Activated naive CD8-positive, alpha-beta T cell treated with anti-CD3 and anti-CD28 coated beads, Interleukin-2, amount 10 ng/mL, durations not matched to agents 7 days and 5 days (primary cell): ENCODE measurements around the gene ATG4C. TPM values are rescaled to one million over a fixed set of nuclear protein-coding genes. Genes with fewer than 3 reads are reported as not detected.

Experiments used
- ATAC-seq: fragments of 150-1000 bp; cut with Tn5 transposase; one replicate; pipeline ENCODE4 v1.10.0; 2021; ENCODE audit warnings: low read depth, moderate library complexity
- POLR2A ChIA-PET: fragments of 350-600 bp; sonication (Branson Sonifier 250); formaldehyde crosslinking; loops from one replicate; lab custom pipeline; 2021; ENCODE audit warnings: antibody characterized with exemption; lab: Charles Lee
- DNase-seq: peaks from one replicate; pipeline ENCODE4 v3.0.0; 2021
- H3K27ac Mint-ChIP-seq: one replicate; pipeline ENCODE4 v1.8.0; 2022; ENCODE audit warnings: mild to moderate bottlenecking, mixed read lengths
- H3K27me3 Mint-ChIP-seq: one replicate; pipeline ENCODE4 v1.8.0; 2022; ENCODE audit warnings: mild to moderate bottlenecking, moderate library complexity, mixed read lengths
- H3K36me3 Mint-ChIP-seq: one replicate; pipeline ENCODE4 v1.8.0; 2021; ENCODE audit warnings: mild to moderate bottlenecking, mixed read lengths
- H3K4me1 Mint-ChIP-seq: one replicate; pipeline ENCODE4 v1.8.0; 2021; ENCODE audit warnings: mixed read lengths
- H3K4me3 Mint-ChIP-seq: one replicate; pipeline ENCODE4 v1.8.0; 2022; ENCODE audit warnings: mild to moderate bottlenecking, moderate library complexity, mixed read lengths
- H3K9me3 Mint-ChIP-seq: one replicate; pipeline ENCODE4 v1.8.0; 2021; ENCODE audit warnings: mixed read lengths
- total RNA-seq, 2 experiments: library from RNA; stranded (reverse); gene quantifications; one replicate each; pipeline ENCODE4 v1.2.3, GENCODE V29; 2021

ATG4C gene
- total RNA-seq, 2 experiments from 2014 or later = 12.9 to 17.2 TPM

DNA sequence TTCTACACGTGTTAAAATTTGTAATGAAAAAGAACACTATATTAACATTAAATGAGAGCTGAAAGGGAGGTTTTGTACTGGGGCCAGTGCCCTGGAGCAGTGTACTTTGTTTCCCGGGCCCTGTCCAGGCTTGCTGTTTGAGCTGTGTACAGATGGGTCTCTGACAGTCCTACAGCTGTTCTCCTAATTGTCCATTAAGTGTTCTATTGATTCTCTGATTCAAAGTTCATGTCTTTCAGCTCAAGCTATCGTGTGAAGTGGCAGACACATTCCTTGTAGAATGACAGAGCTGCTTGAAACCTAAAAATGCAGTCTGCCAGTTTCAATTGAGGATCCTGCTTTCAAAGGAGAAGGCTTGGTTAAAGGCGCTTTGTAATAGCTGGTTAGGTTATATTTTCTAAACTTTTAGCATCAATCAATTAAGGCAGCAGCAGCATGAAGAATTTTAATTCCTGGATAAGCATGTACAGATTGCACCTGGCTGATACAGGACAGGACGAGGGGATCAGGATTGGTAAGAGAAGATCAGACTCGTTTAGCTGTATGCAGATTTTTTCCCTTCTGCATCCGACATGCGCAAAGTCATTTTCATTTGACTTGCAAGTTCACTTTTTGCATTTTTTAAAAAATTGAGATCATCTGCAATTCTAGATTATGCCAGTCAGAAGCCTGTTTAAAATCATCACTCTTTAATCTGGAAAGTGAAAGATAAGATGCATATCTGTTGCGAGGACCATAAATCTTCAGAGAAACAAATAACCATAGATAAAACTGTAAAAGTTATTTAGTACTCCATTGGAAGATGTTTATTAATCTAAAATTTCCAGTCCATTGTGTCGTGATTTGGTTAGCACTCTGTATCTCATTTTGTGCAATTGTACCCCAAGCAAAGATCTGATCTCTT lies 98.5 kb downstream of the ATG4C start:
- Mint-ChIP-seq H3K4me1 (no peaks in the 10 kb centered on the region), H3K4me3 (no peak overlapping the region), H3K9me3 (no peaks in the 10 kb centered on the region), H3K27me3 (peaks cover 29% of the 10 kb centered on the region), H3K27ac (no peak overlapping the region), H3K36me3 (no peaks in the 10 kb centered on the region)
- DNase-seq (no peak), ATAC-seq (no peak)
- POLR2A ChIA-PET = no interaction called here

DNA sequence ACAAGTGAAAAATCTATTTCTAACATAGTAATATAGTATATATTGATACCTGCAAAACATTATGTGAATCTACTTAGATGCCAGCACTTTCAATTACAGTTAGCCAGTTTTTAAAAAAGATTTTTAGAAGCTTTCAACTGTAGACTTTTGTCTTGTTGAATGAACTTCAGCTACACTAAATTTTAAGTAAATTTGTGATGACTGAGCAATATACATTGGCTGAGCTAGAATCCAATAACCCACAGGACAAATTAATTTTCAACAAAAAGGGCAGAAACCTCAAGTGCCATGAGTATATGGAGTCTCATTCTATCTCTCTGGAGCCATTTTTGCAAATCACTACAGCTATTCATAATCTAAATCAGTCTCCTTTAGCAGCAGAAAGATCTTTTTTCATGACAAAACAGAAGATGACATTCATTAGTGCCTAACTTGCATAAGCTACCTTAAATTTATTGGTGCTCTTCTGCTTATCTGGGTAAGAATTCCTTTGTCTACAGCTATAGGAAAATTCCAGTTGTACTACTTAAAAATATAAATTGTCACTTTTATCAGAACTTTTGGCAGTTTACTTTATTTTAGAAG lies 100.3 kb downstream of the ATG4C start:
- DNase-seq (no peak), ATAC-seq (no peak)
- no peak overlapping the region for H3K4me3 Mint-ChIP-seq
- no peaks in the 10 kb centered on the region for H3K4me1 Mint-ChIP-seq
- no peaks in the 10 kb centered on the region for H3K9me3 Mint-ChIP-seq
- POLR2A ChIA-PET = no interaction called here
- no peaks in the 10 kb centered on the region for H3K36me3 Mint-ChIP-seq
- peaks cover 20% of the 10 kb centered on the region for H3K27me3 Mint-ChIP-seq
- H3K27ac Mint-ChIP-seq = no peak overlapping the region

DNA sequence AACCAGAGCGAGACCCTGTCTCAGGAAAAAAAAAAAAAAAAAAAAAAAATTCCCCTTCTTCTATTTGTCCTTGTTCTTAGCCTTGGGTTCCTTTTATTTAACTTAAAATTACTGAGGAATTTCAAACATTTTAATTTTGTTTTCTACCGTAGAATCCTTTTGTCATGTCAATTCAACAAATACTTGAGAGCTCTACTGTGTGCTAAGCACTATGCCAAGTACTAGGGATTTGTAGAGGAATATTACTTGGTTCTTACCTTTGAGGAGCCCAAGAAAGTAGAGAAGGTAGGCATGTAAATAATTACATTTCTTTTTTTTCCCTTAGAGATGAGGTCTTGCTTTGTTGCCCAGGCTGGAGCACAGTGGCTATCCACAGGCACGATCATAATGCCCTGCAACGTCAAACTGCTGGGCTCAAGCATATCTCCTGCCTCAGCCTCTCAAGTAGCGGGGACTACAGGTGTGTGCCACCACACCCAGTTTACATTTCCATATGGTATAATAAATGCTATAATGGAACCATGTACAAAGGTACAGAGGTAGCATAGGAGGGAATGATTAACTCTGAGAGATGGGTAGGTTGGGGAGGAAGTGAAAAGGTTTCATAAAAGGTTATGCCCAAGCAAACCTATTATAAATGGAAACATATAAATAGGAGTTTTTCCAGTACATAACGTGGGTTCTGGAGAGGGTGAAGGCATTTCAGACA lies 104.0 kb downstream of the ATG4C start:
- Mint-ChIP-seq H3K27me3 (peaks cover 15% of the 10 kb centered on the region), H3K4me1 (no peaks in the 10 kb centered on the region), H3K4me3 (no peak overlapping the region), H3K36me3 (no peaks in the 10 kb centered on the region), H3K9me3 (no peaks in the 10 kb centered on the region), H3K27ac (no peak overlapping the region)
- DNase-seq = no peak
- POLR2A ChIA-PET = interaction anchor here (0.6 kb wide), 1 partner anchor 219 kb away, joined by 3 read pairs; no protein-coding TSS in a partner anchor
- no peak for ATAC-seq

DNA sequence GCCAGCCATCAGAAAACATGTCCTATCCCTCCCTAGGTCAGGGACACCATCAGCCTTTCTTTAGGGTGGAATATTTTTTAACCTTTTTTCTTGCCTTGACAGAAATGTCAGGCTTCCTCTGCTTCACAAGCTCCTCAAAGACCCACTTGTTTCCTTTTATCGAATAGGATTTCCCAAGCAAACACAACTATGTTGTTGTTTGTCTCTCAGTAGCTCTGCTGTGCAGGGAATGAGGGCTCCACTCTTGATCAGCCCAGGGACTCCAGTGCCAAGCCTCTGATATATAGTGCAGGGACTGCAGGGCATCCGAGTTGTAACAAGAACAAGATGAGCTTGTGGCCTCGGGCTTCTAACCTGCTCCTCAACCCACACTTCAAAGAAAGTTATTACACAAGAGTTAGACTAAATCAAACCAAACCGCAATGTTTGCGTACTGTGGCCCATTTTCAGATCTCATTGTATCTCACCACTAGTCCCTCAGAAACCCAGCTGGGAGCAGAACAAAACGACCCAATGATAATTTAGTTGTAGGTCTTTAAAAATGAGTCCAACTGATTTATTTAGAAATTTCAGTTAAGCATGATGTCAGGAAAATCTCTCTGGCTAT lies 108.1 kb downstream of the ATG4C start:
- H3K36me3 Mint-ChIP-seq = no peaks in the 10 kb centered on the region
- no peaks in the 10 kb centered on the region for H3K4me1 Mint-ChIP-seq
- no peaks in the 10 kb centered on the region for H3K27me3 Mint-ChIP-seq
- ATAC-seq (no peak), DNase-seq (no peak)
- no peak overlapping the region for H3K4me3 Mint-ChIP-seq
- POLR2A ChIA-PET = no interaction called here
- H3K27ac Mint-ChIP-seq = no peak overlapping the region
- no peaks in the 10 kb centered on the region for H3K9me3 Mint-ChIP-seq

DNA sequence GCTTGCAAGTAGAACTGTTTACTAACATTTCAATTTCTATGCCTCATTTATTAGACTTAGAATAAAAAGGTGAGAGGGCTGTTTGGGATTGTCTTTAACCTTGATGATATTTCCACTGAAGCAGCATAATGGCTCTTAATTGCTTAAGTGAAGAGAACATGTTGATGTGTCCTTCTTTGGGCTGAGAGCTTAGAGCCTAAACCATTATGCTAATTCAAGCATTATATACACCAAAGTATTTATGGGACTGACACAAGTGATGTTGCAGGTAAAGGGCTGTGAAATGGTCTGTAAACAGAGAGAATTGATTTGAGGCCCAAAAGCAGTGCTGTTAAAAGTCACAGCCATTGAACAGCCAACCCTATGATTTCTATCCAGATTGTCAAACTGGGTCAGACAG lies 113.9 kb downstream of the ATG4C start:
- ATAC-seq (no peak), DNase-seq (no peak)
- Mint-ChIP-seq H3K27ac (no peak overlapping the region), H3K4me3 (no peak overlapping the region), H3K27me3 (no peaks in the 10 kb centered on the region), H3K36me3 (no peaks in the 10 kb centered on the region), H3K4me1 (no peaks in the 10 kb centered on the region), H3K9me3 (no peaks in the 10 kb centered on the region)
- POLR2A ChIA-PET = no interaction called here

DNA sequence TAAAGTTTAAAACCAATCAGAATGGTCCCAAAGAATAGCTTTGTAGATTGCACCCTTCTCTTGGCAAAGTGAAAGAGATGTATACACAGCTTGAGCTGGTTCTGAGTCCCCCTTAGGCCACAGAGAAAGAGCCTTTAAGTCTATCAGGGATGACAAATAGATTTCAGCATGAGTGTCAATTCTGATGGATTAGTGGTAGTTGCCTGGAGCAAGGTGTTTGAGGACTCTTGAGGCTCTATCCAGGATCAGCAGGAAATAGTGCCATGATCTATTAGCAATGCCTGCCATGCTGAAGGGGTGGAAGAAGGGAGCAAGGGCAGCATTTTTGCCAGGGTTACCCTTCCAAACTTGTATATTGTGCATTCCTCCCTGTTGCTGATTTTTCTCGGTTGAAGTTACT lies 116.6 kb downstream of the ATG4C start:
- Mint-ChIP-seq H3K36me3 (no peaks in the 10 kb centered on the region), H3K4me3 (no peak overlapping the region), H3K4me1 (no peaks in the 10 kb centered on the region), H3K27me3 (no peaks in the 10 kb centered on the region), H3K9me3 (no peaks in the 10 kb centered on the region), H3K27ac (no peak overlapping the region)
- DNase-seq = no peak
- POLR2A ChIA-PET = no interaction called here
- no peak for ATAC-seq

DNA sequence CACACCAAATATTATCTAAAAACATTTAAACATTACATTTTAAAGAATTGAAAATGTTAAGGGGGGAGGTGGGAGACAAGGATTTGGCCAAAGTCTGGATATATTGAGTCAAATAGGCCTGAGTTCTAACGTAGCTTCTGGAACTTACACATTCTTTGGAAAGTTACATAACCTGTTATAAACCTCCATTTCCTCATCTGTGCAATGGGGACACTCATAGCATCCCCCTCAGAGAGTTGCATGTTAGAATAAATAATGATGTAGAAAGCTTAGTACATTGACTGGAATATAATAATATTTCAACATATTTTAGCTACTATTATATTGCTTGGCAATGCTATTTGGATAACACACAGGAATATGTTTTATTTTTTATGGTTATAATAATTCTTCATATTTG lies 117.7 kb downstream of the ATG4C start:
- Mint-ChIP-seq H3K27me3 (no peaks in the 10 kb centered on the region), H3K36me3 (no peaks in the 10 kb centered on the region), H3K27ac (no peak overlapping the region), H3K9me3 (no peaks in the 10 kb centered on the region), H3K4me1 (no peaks in the 10 kb centered on the region), H3K4me3 (no peak overlapping the region)
- ATAC-seq (no peak), DNase-seq (no peak)
- POLR2A ChIA-PET = no interaction called here

DNA sequence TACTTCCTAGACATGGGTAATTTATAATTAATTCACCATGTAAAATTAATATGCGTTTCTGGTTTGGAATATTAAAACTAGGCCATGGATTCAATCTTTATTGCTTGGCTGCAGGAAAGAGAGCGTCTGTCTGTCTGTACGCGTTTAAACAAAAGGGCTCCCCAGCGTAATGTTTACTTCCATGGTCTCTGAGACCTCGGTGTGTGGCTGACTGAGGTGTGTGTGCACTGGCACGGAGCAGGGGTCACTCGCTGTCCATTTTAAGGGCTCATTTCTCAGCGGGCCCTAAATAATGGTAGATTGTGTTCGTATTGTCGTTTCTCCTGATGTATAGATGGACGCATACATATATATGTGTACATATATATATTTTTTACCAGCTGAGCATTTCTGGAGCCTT lies 119.6 kb downstream of the ATG4C start:
- no peak for ATAC-seq
- POLR2A ChIA-PET = no interaction called here
- H3K27ac Mint-ChIP-seq = no peak overlapping the region
- H3K4me3 Mint-ChIP-seq = no peak overlapping the region
- H3K27me3 Mint-ChIP-seq = peaks cover 3% of the 10 kb centered on the region
- H3K36me3 Mint-ChIP-seq = no peaks in the 10 kb centered on the region
- H3K4me1 Mint-ChIP-seq = peaks cover 2% of the 10 kb centered on the region
- no peaks in the 10 kb centered on the region for H3K9me3 Mint-ChIP-seq
- DNase-seq = no peak

DNA sequence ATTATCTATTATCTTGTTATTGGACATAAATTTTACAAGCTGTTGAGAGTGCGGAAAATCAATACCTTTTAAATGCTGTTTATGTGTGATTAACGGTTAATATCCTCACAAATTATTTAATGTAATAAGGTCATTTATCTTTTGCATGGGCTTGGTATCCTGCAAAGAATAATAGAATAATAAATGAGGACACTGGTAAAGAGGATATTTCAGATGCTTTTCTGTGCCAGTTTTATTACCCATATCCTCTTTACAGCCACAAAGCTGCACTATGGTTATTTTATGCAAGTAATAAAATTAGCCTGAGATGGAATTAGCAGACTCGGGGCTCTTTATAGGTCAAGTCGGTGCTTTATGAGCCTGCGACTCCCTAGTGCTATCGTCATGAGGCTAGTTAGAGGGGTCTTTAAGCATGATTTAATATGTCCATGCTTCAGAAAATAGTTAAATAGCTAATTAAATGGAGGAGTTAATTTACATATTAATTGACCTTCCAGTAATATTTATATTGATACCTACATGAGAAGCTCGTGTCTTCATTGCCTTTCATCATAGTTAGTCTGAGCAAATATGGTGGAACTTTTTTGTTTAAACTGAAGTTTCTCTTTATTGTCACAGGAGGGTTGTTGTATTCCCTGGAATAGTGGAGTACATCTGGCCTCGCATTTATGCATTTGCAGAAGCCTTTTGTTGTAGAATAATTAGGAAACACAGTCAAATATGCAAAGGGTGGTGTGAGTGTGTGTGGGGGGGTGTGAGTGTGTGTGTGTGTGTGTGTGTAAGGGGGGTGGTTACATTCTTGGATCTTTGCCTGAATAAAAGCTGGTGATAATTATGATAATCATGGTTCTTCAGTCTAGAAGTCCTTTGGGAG lies 120.3 kb downstream of the ATG4C start:
- no peak for ATAC-seq
- peaks cover 2% of the 10 kb centered on the region for H3K4me1 Mint-ChIP-seq
- no peak overlapping the region for H3K27ac Mint-ChIP-seq
- H3K27me3 Mint-ChIP-seq = peaks cover 3% of the 10 kb centered on the region
- no peaks in the 10 kb centered on the region for H3K9me3 Mint-ChIP-seq
- DNase-seq = no peak
- no peaks in the 10 kb centered on the region for H3K36me3 Mint-ChIP-seq
- POLR2A ChIA-PET = no interaction called here
- no peak overlapping the region for H3K4me3 Mint-ChIP-seq

DNA sequence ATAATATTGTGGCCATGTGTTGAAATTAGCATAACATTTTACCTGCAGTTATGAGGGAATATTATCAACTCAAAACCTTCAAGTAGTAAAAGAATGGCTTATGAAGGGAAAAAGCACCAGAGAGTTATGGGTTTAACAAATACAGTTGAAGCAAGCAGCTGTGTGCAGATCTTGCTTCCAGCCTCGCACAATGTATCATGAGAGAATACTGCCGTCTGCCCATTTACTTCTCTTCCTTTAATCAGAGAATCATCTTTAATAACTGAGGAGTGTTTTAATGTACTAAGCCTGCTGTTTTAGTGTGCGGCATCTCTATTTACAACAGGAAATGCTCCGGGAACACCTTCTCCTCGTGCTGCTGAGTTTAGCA lies 120.9 kb downstream of the ATG4C start:
- no peak for ATAC-seq
- Mint-ChIP-seq H3K4me1 (peaks cover 2% of the 10 kb centered on the region), H3K4me3 (no peak overlapping the region), H3K27me3 (peaks cover 5% of the 10 kb centered on the region), H3K27ac (no peak overlapping the region), H3K36me3 (no peaks in the 10 kb centered on the region), H3K9me3 (no peaks in the 10 kb centered on the region)
- DNase-seq = no peak
- POLR2A ChIA-PET = no interaction called here

DNA sequence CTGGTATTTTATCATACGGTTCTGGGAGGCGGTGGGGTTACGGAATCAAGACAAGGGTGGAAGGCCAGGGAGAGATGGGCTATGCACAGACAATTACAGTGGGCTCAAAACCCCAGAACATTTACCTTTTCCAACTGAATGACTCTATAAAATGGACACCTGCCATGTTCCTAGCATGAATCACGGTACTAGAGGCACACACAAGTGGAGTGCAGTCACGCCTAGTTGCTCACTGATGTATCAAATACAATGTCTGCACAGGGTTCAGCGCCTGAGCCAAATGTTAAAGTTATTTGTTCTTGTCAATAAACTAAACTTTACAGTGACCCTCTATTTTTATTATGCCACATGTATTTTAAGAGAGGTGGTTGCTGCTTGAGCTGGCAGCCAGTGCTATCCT lies 121.4 kb downstream of the ATG4C start:
- POLR2A ChIA-PET = no interaction called here
- peaks cover 5% of the 10 kb centered on the region for H3K27me3 Mint-ChIP-seq
- H3K9me3 Mint-ChIP-seq = no peaks in the 10 kb centered on the region
- no peaks in the 10 kb centered on the region for H3K36me3 Mint-ChIP-seq
- DNase-seq = no peak
- H3K27ac Mint-ChIP-seq = no peak overlapping the region
- H3K4me3 Mint-ChIP-seq = no peak overlapping the region
- no peak for ATAC-seq
- peaks cover 2% of the 10 kb centered on the region for H3K4me1 Mint-ChIP-seq

DNA sequence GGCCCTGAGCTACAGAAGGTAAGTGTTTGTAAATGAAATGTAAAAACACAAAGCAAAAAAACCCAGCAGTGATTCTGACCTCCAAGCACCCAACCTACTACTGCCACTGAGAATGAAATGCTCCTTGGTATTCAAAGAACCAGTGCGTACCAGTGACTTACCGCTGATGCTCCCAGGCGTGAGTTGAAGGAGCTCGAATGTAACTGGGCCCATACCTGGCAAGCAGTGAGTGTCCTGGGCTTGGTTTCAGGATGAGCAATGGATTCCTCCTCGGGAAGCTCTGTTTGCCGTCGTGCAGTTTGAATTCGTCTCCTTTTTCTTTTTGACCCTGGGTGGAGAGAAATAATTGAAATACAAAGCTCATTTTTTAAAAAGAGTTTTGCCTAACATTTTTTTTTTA lies 121.9 kb downstream of the ATG4C start:
- ATAC-seq = no peak
- no peak for DNase-seq
- peaks cover 5% of the 10 kb centered on the region for H3K27me3 Mint-ChIP-seq
- no peaks in the 10 kb centered on the region for H3K36me3 Mint-ChIP-seq
- no peak overlapping the region for H3K4me3 Mint-ChIP-seq
- POLR2A ChIA-PET = no interaction called here
- H3K27ac Mint-ChIP-seq = no peak overlapping the region
- no peaks in the 10 kb centered on the region for H3K9me3 Mint-ChIP-seq
- peaks cover 2% of the 10 kb centered on the region for H3K4me1 Mint-ChIP-seq

DNA sequence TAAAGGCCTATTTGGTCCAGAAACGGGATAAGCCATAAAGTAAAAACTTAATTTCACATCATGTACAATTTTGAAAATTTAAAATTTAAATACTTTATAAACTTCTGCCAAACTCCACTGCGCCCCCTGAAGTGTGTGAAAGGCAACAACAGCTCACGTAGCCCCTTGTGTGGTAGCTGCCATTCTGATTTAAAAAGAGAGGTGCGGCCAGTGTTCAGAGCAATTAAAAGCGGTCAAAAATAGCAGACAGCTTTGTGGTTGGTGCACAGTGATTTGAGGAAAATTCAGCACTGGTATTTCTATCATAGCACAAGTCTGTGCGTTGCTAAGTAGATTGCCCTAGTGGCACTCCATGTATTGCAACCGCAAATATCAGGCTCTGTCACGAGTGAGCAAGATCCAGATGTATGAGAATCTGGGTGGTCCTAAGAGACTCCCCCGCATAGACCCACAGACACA lies 122.5 kb downstream of the ATG4C start:
- Mint-ChIP-seq H3K9me3 (no peaks in the 10 kb centered on the region), H3K36me3 (no peaks in the 10 kb centered on the region), H3K27ac (no peak overlapping the region), H3K27me3 (peaks cover 5% of the 10 kb centered on the region), H3K4me1 (peaks cover 2% of the 10 kb centered on the region), H3K4me3 (no peak overlapping the region)
- DNase-seq = no peak
- ATAC-seq = no peak
- POLR2A ChIA-PET = no interaction called here
